Mesenchymal stem cell (in vitro differentiated cells and primary cell): Measurements from ENCODE around the gene TMEM200C.

Experiments
- DNase-seq: peaks from one replicate; pipeline ENCODE4 v3.0.0-alpha.2; 2013
- H2AFZ ChIP-seq: one replicate; pipeline ENCODE4 v1.6.1; 2013; ENCODE audit warnings: low read depth, mild to moderate bottlenecking, control low read depth, inconsistent platforms, low read length, moderate library complexity
- H2AK5ac ChIP-seq: 2 replicates; pipeline ENCODE4 v1.6.1; 2013; ENCODE audit warnings: low read length, moderate library complexity, mild to moderate bottlenecking, inconsistent platforms; ENCODE audit not compliant: severe bottlenecking
- H2BK120ac ChIP-seq: one replicate; pipeline ENCODE4 v1.6.1; 2013; ENCODE audit warnings: low read depth, mild to moderate bottlenecking, inconsistent platforms, low read length, moderate library complexity
- H2BK12ac ChIP-seq, 2 experiments: one replicate each; pipeline ENCODE4 v1.6.1; 2013; ENCODE audit warnings: inconsistent platforms in 2 of 2, low read length in 2 of 2, mild to moderate bottlenecking in 2 of 2, moderate library complexity in 2 of 2, control low read depth in 1 of 2
- H2BK15ac ChIP-seq: one replicate; pipeline ENCODE4 v1.6.1; 2013; ENCODE audit warnings: mild to moderate bottlenecking, low read depth, inconsistent platforms; ENCODE audit not compliant: poor library complexity, severe bottlenecking
- H2BK5ac ChIP-seq: 2 replicates; pipeline ENCODE4 v1.6.1; 2013; ENCODE audit warnings: low read depth, mild to moderate bottlenecking, low read length, control low read depth, inconsistent platforms; ENCODE audit not compliant: poor library complexity, severe bottlenecking
- H3K14ac ChIP-seq, 2 experiments: one replicate each; pipeline ENCODE4 v1.6.1; 2013; ENCODE audit warnings: inconsistent platforms in 2 of 2, low read length in 2 of 2, control low read depth in 1 of 2, mild to moderate bottlenecking in 1 of 2, moderate library complexity in 1 of 2
- H3K18ac ChIP-seq, 2 experiments: one replicate each; pipeline ENCODE4 v1.6.1; 2013; ENCODE audit warnings: inconsistent platforms in 2 of 2, low read length in 2 of 2, control low read depth in 1 of 2, low read depth in 1 of 2, mild to moderate bottlenecking in 1 of 2
- H3K23ac ChIP-seq, 2 experiments: one replicate each; pipeline ENCODE4 v1.6.1; 2013; ENCODE audit warnings: inconsistent platforms in 2 of 2, low read length in 2 of 2, mild to moderate bottlenecking in 2 of 2, moderate library complexity in 2 of 2, control low read depth in 1 of 2
- H3K27ac ChIP-seq: 2 replicates; pipeline ENCODE4 v1.5.1; 2013; ENCODE audit warnings: mild to moderate bottlenecking, moderate library complexity, low read length, control low read depth, inconsistent platforms; ENCODE audit not compliant: poor library complexity, severe bottlenecking
- H3K27me3 ChIP-seq, 2 experiments: 2 replicates each; pipeline versions ENCODE4 v1.6.1 to v1.7.0; 2013; ENCODE audit warnings: low read length in 2 of 2, mild to moderate bottlenecking in 2 of 2, moderate library complexity in 2 of 2, control low read depth in 1 of 2, inconsistent platforms in 1 of 2; ENCODE audit not compliant: control insufficient read depth in 1 of 2, insufficient read depth in 1 of 2
- H3K36me3 ChIP-seq, 2 experiments: 2 replicates each; pipeline versions ENCODE4 v1.6.1 to v1.7.0; 2013; ENCODE audit warnings: low read length in 2 of 2, control low read depth in 1 of 2, inconsistent platforms in 1 of 2, low read depth in 1 of 2, mild to moderate bottlenecking in 1 of 2; ENCODE audit not compliant: insufficient read depth in 2 of 2, control insufficient read depth in 1 of 2
- H3K4ac ChIP-seq, 2 experiments: one replicate each; pipeline ENCODE4 v1.6.1; 2013; ENCODE audit warnings: inconsistent platforms in 2 of 2, low read length in 2 of 2, mild to moderate bottlenecking in 2 of 2, moderate library complexity in 2 of 2, control low read depth in 1 of 2, low read depth in 1 of 2
- H3K4me1 ChIP-seq: 2 replicates; pipeline ENCODE4 v1.6.1; 2013; ENCODE audit warnings: low read depth, low read length, control low read depth; ENCODE audit not compliant: control insufficient read depth, insufficient read depth
- H3K4me2 ChIP-seq: 2 replicates; pipeline ENCODE4 v1.6.1; 2013; ENCODE audit warnings: low read length, mild to moderate bottlenecking, inconsistent platforms; ENCODE audit not compliant: poor library complexity, severe bottlenecking
- H3K4me3 ChIP-seq, 2 experiments: 2 replicates each; pipeline versions ENCODE4 v1.5.1 to v1.7.0; 2013; ENCODE audit warnings: low read length in 2 of 2, mild to moderate bottlenecking in 2 of 2, control low read depth in 1 of 2, low read depth in 1 of 2; ENCODE audit not compliant: insufficient read depth in 1 of 2
- H3K79me1 ChIP-seq: replicated peaks from 2 replicates; pipeline ENCODE4 v1.6.1; 2013; ENCODE audit warnings: mild to moderate bottlenecking, control low read depth, low read length, inconsistent platforms; ENCODE audit not compliant: poor library complexity, severe bottlenecking
- H3K9ac ChIP-seq: 2 replicates; pipeline ENCODE4 v1.7.0; 2013; ENCODE audit warnings: mild to moderate bottlenecking, low read length, moderate library complexity
- H3K9me3 ChIP-seq: 2 replicates; pipeline ENCODE4 v1.7.0; 2013; ENCODE audit warnings: mild to moderate bottlenecking, low read length; ENCODE audit not compliant: control insufficient read depth
- H4K8ac ChIP-seq: one replicate; pipeline ENCODE4 v1.6.1; 2013; ENCODE audit warnings: inconsistent platforms, mild to moderate bottlenecking, low read length, moderate library complexity
- H4K91ac ChIP-seq: one replicate; pipeline ENCODE4 v1.6.1; 2013; ENCODE audit warnings: mild to moderate bottlenecking, low read length, inconsistent platforms
- WGBS: methylation state at CpG from one replicate; pipeline ENCODE4 v1.1.7; 2013; ENCODE audit warnings: mixed read lengths; 5-methylcytosine and 5-hydroxymethylcytosine counted together

Gene TMEM200C

GRCh38 chr18:5851998-5852397, 43.3 kb downstream of the TMEM200C start:
- Histone ChIP-seq H3K27me3 (peaks cover 0 to 25% of the 10 kb centered on the region in 2 experiments), H4K8ac (no peak overlapping the region), H3K4me2 (no peak overlapping the region), H3K36me3 (no peaks in the 10 kb centered on the region), H3K9ac (no peak overlapping the region), H3K9me3 (no peaks in the 10 kb centered on the region), H2BK12ac (no peak overlapping the region), H2BK15ac (no peak overlapping the region), H3K18ac (no peak overlapping the region), H3K4me1 (no peaks in the 10 kb centered on the region), H3K4ac (no peak overlapping the region), H4K91ac (no peak overlapping the region), H2BK120ac (no peak overlapping the region), H3K14ac (no peak overlapping the region), H3K4me3 (no peak overlapping the region), H3K23ac (no peak overlapping the region), H3K79me1 (no peaks in the 10 kb centered on the region), H2BK5ac (no peak overlapping the region), H2AK5ac (no peak overlapping the region), H2AFZ (no peak overlapping the region), H3K27ac (no peak overlapping the region)
- WGBS: no CpG with 5 or more reads among the region's 2 CpGs
- DNase-seq: no peak

- H2BK5ac ChIP-seq: no peak overlapping the region
- 52% methylated on average over 3 of the region's 3 CpGs for WGBS
- no peaks in the 10 kb centered on the region for H3K9me3 ChIP-seq
- no peak overlapping the region for H3K27ac ChIP-seq
- H3K79me1 ChIP-seq: no peaks in the 10 kb centered on the region
- no peak overlapping the region for H3K23ac ChIP-seq
- no peak overlapping the region for H2BK12ac ChIP-seq
- no peak for DNase-seq
- no peak overlapping the region for H4K8ac ChIP-seq
- H3K4me1 ChIP-seq: no peaks in the 10 kb centered on the region
- H3K36me3 ChIP-seq: no peaks in the 10 kb centered on the region
- no peak overlapping the region for H2AK5ac ChIP-seq
- no peak overlapping the region for H2AFZ ChIP-seq
- no peak overlapping the region for H3K4me2 ChIP-seq
- H3K14ac ChIP-seq: no peak overlapping the region
- H3K4ac ChIP-seq: no peak overlapping the region
- no peak overlapping the region for H2BK120ac ChIP-seq
- no peak overlapping the region for H3K18ac ChIP-seq
- no peak overlapping the region for H3K4me3 ChIP-seq
- no peak overlapping the region for H3K9ac ChIP-seq
- no peak overlapping the region for H2BK15ac ChIP-seq
- H3K27me3 ChIP-seq: peaks cover 0 to 11% of the 10 kb centered on the region in 2 experiments
- H4K91ac ChIP-seq: no peak overlapping the region
Measured at GRCh38 chr18:5842653-5843052, 52.7 kb downstream of the TMEM200C start.

- no peak overlapping the region for H4K8ac ChIP-seq
- H2BK12ac ChIP-seq: no peak overlapping the region
- no peak overlapping the region for H3K4ac ChIP-seq
- no peaks in the 10 kb centered on the region for H3K79me1 ChIP-seq
- H2AFZ ChIP-seq: no peak overlapping the region
- no peak overlapping the region for H3K18ac ChIP-seq
- H3K27me3 ChIP-seq: peaks cover 0 to 11% of the 10 kb centered on the region in 2 experiments
- H3K9me3 ChIP-seq: no peaks in the 10 kb centered on the region
- H2BK120ac ChIP-seq: no peak overlapping the region
- H3K23ac ChIP-seq: no peak overlapping the region
- no peaks in the 10 kb centered on the region for H3K4me1 ChIP-seq
- DNase-seq: no peak
- H3K9ac ChIP-seq: no peak overlapping the region
- no peak overlapping the region for H3K27ac ChIP-seq
- H3K36me3 ChIP-seq: no peaks in the 10 kb centered on the region
- WGBS: 50% methylated on average over 2 of the region's 2 CpGs
- no peak overlapping the region for H2BK5ac ChIP-seq
- no peak overlapping the region for H3K14ac ChIP-seq
- no peak overlapping the region for H3K4me2 ChIP-seq
- H2BK15ac ChIP-seq: no peak overlapping the region
- H2AK5ac ChIP-seq: no peak overlapping the region
- H3K4me3 ChIP-seq: no peak overlapping the region
- H4K91ac ChIP-seq: no peak overlapping the region
Measured at GRCh38 chr18:5841518-5841917, 53.8 kb downstream of the TMEM200C start.

GRCh38 chr18:5840547-5840946, 54.8 kb downstream of the TMEM200C start:
- Histone ChIP-seq H3K27ac (no peak overlapping the region), H2BK12ac (no peak overlapping the region), H3K9me3 (no peaks in the 10 kb centered on the region), H3K4me1 (no peaks in the 10 kb centered on the region), H3K36me3 (no peaks in the 10 kb centered on the region), H3K9ac (no peak overlapping the region), H3K18ac (no peak overlapping the region), H4K8ac (no peak overlapping the region), H2AFZ (no peak overlapping the region), H4K91ac (no peak overlapping the region), H3K4ac (no peak overlapping the region), H3K23ac (no peak overlapping the region), H2BK120ac (no peak overlapping the region), H3K4me2 (no peak overlapping the region), H2AK5ac (no peak overlapping the region), H3K4me3 (no peak overlapping the region), H3K79me1 (no peaks in the 10 kb centered on the region), H3K14ac (no peak overlapping the region), H2BK15ac (no peak overlapping the region), H3K27me3 (peaks cover 0 to 11% of the 10 kb centered on the region in 2 experiments), H2BK5ac (no peak overlapping the region)
- DNase-seq: no peak
- WGBS: 85% methylated on average over 2 of the region's 4 CpGs
